CD14-positive monocyte (primary cell): ENCODE measurements around the gene KREMEN1. TPM values are rescaled to one million over a fixed set of nuclear protein-coding genes. Genes with fewer than 3 reads are reported as not detected.

Experiments used
- DNase-seq, 3 donors: peaks; one replicate each; pipeline ENCODE4 v3.0.0-alpha.2; 2011 to 2022
- H2AFZ ChIP-seq: 2 replicates; pipeline ENCODE4 v1.6.0; 2012; ENCODE audit warnings: mild to moderate bottlenecking, low read depth, low read length, inconsistent platforms; ENCODE audit not compliant: insufficient read depth, poor library complexity, severe bottlenecking
- H3K27ac ChIP-seq, 2 donors: 1 replicate in 1 of 2; 2 replicates in 1 of 2; pipeline ENCODE4 v1.5.1; 2012 to 2013; ENCODE audit warnings: low read length in 2 of 2, control low read depth in 1 of 2, inconsistent platforms in 1 of 2, low read depth in 1 of 2, mild to moderate bottlenecking in 1 of 2
- H3K27me3 ChIP-seq, 2 donors: one replicate each; pipeline versions ENCODE4 v1.6.0 to v1.6.1; 2011 to 2013; ENCODE audit warnings: low read length in 2 of 2; ENCODE audit not compliant: control insufficient read depth in 2 of 2, insufficient read depth in 2 of 2
- H3K36me3 ChIP-seq, 2 donors: replicated peaks in 1 of 2; 1 replicate in 1 of 2; 2 replicates in 1 of 2; pipeline versions ENCODE4 v1.5.1 to v1.6.1; 2012 to 2013; ENCODE audit warnings: low read length in 2 of 2, control low read depth in 1 of 2, inconsistent platforms in 1 of 2, mild to moderate bottlenecking in 1 of 2; ENCODE audit not compliant: insufficient read depth in 2 of 2, control insufficient read depth in 1 of 2
- H3K4me1 ChIP-seq, 2 donors: 1 replicate in 1 of 2; 2 replicates in 1 of 2; pipeline versions ENCODE4 v1.5.1 to v1.6.1; 2012 to 2013; ENCODE audit warnings: low read length in 2 of 2, control low read depth in 1 of 2, inconsistent platforms in 1 of 2, mild to moderate bottlenecking in 1 of 2, moderate library complexity in 1 of 2; ENCODE audit not compliant: insufficient read depth in 2 of 2, control insufficient read depth in 1 of 2
- H3K4me2 ChIP-seq: replicated peaks from 2 replicates; pipeline ENCODE3; 2012; ENCODE audit warnings: low read length, moderate library complexity, mild to moderate bottlenecking; ENCODE audit not compliant: poor library complexity, severe bottlenecking; ENCODE audit errors: extremely low read depth
- H3K4me3 ChIP-seq, 3 experiments: fragments of 200-600 bp in 1 of 3; sonication (generic) in 1 of 3; replicated peaks in 1 of 3; 1 replicate in 2 of 3; 2 replicates in 1 of 3; pipeline ENCODE4 v1.5.1; 2011 to 2013; ENCODE audit warnings: low read length in 3 of 3, mild to moderate bottlenecking in 3 of 3, control low read depth in 2 of 3, low read depth in 2 of 3, inconsistent platforms in 1 of 3, moderate library complexity in 1 of 3
- H3K79me2 ChIP-seq: 2 replicates; pipeline ENCODE4 v1.6.0; 2012; ENCODE audit warnings: mild to moderate bottlenecking, control low read depth, inconsistent platforms, low read length, moderate library complexity; ENCODE audit not compliant: insufficient read depth
- H3K9ac ChIP-seq: 2 replicates; pipeline ENCODE4 v1.6.0; 2017; ENCODE audit warnings: low read length, mild to moderate bottlenecking; ENCODE audit not compliant: insufficient read depth, poor library complexity, severe bottlenecking
- H3K9me3 ChIP-seq, 2 donors: replicated peaks in 1 of 2; 1 replicate in 1 of 2; 2 replicates in 1 of 2; pipeline versions ENCODE4 v1.5.1 to v1.6.1; 2012 to 2013; ENCODE audit warnings: low read length in 2 of 2, control low read depth in 1 of 2; ENCODE audit not compliant: control insufficient read depth in 1 of 2, insufficient read depth in 1 of 2
- H4K20me1 ChIP-seq: 2 replicates; pipeline ENCODE4 v1.6.0; 2012; ENCODE audit warnings: mild to moderate bottlenecking, low read length, control low read depth, moderate library complexity; ENCODE audit not compliant: insufficient read depth
- H3K27ac Mint-ChIP-seq, 7 donors: one replicate each; pipeline ENCODE4 v1.8.0; 2020; ENCODE audit warnings: mild to moderate bottlenecking in 7 of 7, mixed read lengths in 7 of 7, moderate library complexity in 6 of 7, inconsistent platforms in 2 of 7
- H3K27me3 Mint-ChIP-seq, 3 donors: one replicate each; pipeline ENCODE4 v1.8.0; 2021 to 2022; ENCODE audit warnings: low read depth in 3 of 3, mild to moderate bottlenecking in 3 of 3, mixed read lengths in 3 of 3, moderate library complexity in 3 of 3, inconsistent platforms in 1 of 3
- H3K36me3 Mint-ChIP-seq, 2 donors: one replicate each; pipeline ENCODE4 v1.8.0; 2020; ENCODE audit warnings: mixed read lengths in 2 of 2, inconsistent platforms in 1 of 2, mild to moderate bottlenecking in 1 of 2
- H3K4me1 Mint-ChIP-seq: one replicate; pipeline ENCODE4 v1.8.0; 2020; ENCODE audit warnings: mild to moderate bottlenecking, mixed read lengths
- H3K4me3 Mint-ChIP-seq, 2 donors: one replicate each; pipeline ENCODE4 v1.8.0; 2020; ENCODE audit warnings: mild to moderate bottlenecking in 2 of 2, mixed read lengths in 2 of 2, moderate library complexity in 1 of 2
- H3K9me3 Mint-ChIP-seq, 7 donors: one replicate each; pipeline ENCODE4 v1.8.0; 2020 to 2022; ENCODE audit warnings: mixed read lengths in 7 of 7, mild to moderate bottlenecking in 6 of 7, moderate library complexity in 6 of 7, inconsistent platforms in 2 of 7
- CTCF ChIP-seq: fragments of 200-600 bp; IDR thresholded peaks from one replicate; pipeline ENCODE4 v1.8.0; 2022; ENCODE audit warnings: antibody characterized with exemption, mild to moderate bottlenecking
- WGBS: methylation state at CpG from one replicate; pipeline ENCODE4 v1.1.5; 2013; ENCODE audit warnings: missing lambda C conversion rate; ENCODE audit not compliant: insufficient coverage; 5-methylcytosine and 5-hydroxymethylcytosine counted together
- intact Hi-C, 2 donors: fragments of 100-400 bp; cut with micrococcal nuclease; formaldehyde crosslinking; loops; one replicate each; pipeline versions ENCODE4 v1.15.0 to v1.15.1; 2023
- polyA plus RNA-seq, 3 donors: library from polyadenylated mRNA; depleted of rRNA in 1 of 3; unstranded in 2 of 3; stranded (reverse) in 1 of 3; fragments of 300-500 nt in 2 of 3; fragments of >200 nt in 1 of 3; fragmentation: Illumina TruSeq in 2 of 3; gene quantifications; 1 replicate in 2 of 3; 2 replicates in 1 of 3; pipeline ENCODE4 v1.2.3, GENCODE V29; 2012 to 2021

KREMEN1 gene
- polyA plus RNA-seq, 3 donors, result 0.47 to 1.6 (median 0.69) TPM

GRCh38 chr22:29095459-29095858 is 22.6 kb downstream of the KREMEN1 start:
- no peaks in the 10 kb centered on the region for H3K36me3 ChIP-seq
- H3K79me2 ChIP-seq, result no peaks in the 10 kb centered on the region
- H3K27me3 ChIP-seq, result peaks cover 0 to 2% of the 10 kb centered on the region in 2 donors
- H3K9ac ChIP-seq, result no peak overlapping the region
- no peak for TF ChIP-seq CTCF
- no peak for DNase-seq
- no peak overlapping the region for H3K4me3 ChIP-seq
- Mint-ChIP-seq H3K27me3 (peaks cover 5 to 7% (median 6%) of the 10 kb centered on the region in 3 donors), H3K9me3 (peaks cover 0 to 1% (median 0%) of the 10 kb centered on the region in 7 donors), H3K4me1 (peaks cover 4% of the 10 kb centered on the region), H3K36me3 (no peaks in the 10 kb centered on the region), H3K27ac (no peak overlapping the region), H3K4me3 (no peak overlapping the region)
- intact Hi-C loops, result no loop called here
- no CpG with 5 or more reads among the region's 2 CpGs for WGBS
- no peaks in the 10 kb centered on the region for H3K4me1 ChIP-seq
- no peak overlapping the region for H3K27ac ChIP-seq
- no peaks in the 10 kb centered on the region for H4K20me1 ChIP-seq
- H3K4me2 ChIP-seq, result no peak overlapping the region
- H2AFZ ChIP-seq, result no peak overlapping the region
- H3K9me3 ChIP-seq, result no peaks in the 10 kb centered on the region

DNA sequence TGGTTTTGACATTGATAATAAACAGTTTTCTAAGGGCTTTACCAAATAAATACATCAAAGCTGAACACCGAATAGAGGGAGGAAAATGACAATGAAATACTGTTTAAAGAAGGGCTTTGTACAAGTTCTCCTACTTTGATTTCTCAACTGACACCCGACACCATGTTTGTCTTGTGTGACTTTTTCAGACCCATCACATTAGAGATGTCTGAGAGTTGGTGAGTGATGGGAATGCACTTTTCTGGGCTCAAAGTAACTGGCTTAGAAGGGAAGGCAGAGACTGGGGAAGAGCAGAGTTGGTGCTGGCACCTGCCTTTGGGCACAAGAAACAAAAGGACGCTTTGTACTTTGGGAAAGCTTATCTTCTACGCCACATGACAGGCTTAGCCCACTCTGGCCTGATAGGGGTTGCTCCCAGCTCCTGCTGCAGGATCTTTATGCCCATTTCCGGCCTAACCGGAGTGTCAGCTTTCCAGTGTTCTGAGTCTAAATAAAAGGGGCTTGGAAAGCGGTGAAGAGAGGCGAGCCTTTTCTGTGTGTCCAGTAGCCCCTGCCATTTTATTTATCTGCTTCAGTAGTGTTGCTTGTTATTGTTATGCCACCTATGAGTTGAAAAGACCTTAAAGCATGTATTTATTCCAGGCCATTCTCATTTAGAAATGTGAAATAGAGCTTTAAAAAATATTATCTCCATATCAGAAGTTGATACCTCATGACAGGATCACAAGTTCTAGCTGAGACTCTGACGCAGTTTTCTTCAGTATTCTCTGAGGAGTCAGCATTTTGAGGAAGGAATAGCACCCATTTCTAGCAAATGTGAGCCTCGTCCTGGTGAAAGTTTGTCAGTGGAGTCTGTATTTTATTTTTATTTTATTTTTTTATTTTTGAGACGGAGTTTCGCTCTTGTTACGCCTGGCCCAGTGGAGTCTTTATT is 24.2 kb downstream of the KREMEN1 start:
- WGBS, result 97% methylated on average over 5 of the region's 13 CpGs
- Histone ChIP-seq H3K79me2 (no peaks in the 10 kb centered on the region), H3K9me3 (no peaks in the 10 kb centered on the region), H3K4me3 (no peak overlapping the region), H3K9ac (no peak overlapping the region), H3K4me1 (no peaks in the 10 kb centered on the region), H2AFZ (no peak overlapping the region), H4K20me1 (no peaks in the 10 kb centered on the region), H3K27me3 (no peaks in the 10 kb centered on the region), H3K27ac (no peak overlapping the region), H3K36me3 (no peaks in the 10 kb centered on the region), H3K4me2 (no peak overlapping the region)
- no peak for TF ChIP-seq CTCF
- H3K4me1 Mint-ChIP-seq, result peaks cover 2% of the 10 kb centered on the region
- H3K9me3 Mint-ChIP-seq, result peaks cover 0 to 1% (median 0%) of the 10 kb centered on the region in 7 donors
- no peak overlapping the region for H3K27ac Mint-ChIP-seq
- H3K27me3 Mint-ChIP-seq, result peaks cover 3 to 6% (median 5%) of the 10 kb centered on the region in 3 donors
- H3K4me3 Mint-ChIP-seq, result no peak overlapping the region
- intact Hi-C loops, result no loop called here
- DNase-seq, result no peak
- H3K36me3 Mint-ChIP-seq, result no peaks in the 10 kb centered on the region
